PC-9 (cell line): ENCODE results near the gene RP2. TPM values are rescaled to one million over a fixed set of nuclear protein-coding genes. Genes with fewer than 3 reads are reported as not detected.

Experiments
- BruUV-seq: library from RNA; stranded (reverse); fragments of 400-500 nt; replicated peaks from 2 replicates; lab custom pipeline; 2021; lab: Mats Ljungman, UMichigan
- CTCF ChIA-PET: fragments of 300-600 bp; sonication (Branson Sonifier 250); formaldehyde crosslinking; loops from one replicate; lab custom pipeline; 2022; ENCODE audit warnings: antibody characterized with exemption; lab: Charles Lee
- POLR2A ChIA-PET: fragments of 300-600 bp; sonication (Branson Sonifier 250); formaldehyde crosslinking; loops from one replicate; lab custom pipeline; 2022; ENCODE audit warnings: antibody characterized with exemption; ENCODE audit not compliant: unreplicated experiment; lab: Charles Lee
- DNase-seq, 2 experiments: peaks; one replicate each; pipeline versions ENCODE4 v3.0.0 to v3.0.0-alpha.2; 2015 to 2022; ENCODE audit warnings: mixed read lengths in 1 of 2
- H2AFZ ChIP-seq: fragments of 200-600 bp; sonication (generic); 2 replicates; pipeline ENCODE4 v1.8.1; 2017; ENCODE audit warnings: antibody characterized with exemption
- H3F3A ChIP-seq: fragments of 200-600 bp; sonication (generic); 2 replicates; pipeline ENCODE4 v1.8.1; 2017; ENCODE audit warnings: antibody characterized with exemption, mild to moderate bottlenecking, low read depth; ENCODE audit not compliant: insufficient read depth
- H3K27ac ChIP-seq: fragments of 200-600 bp; sonication (generic); 2 replicates; pipeline ENCODE4 v1.6.1; 2016; ENCODE audit warnings: mixed run types
- H3K27me3 ChIP-seq: fragments of 200-600 bp; sonication (generic); 2 replicates; pipeline ENCODE4 v1.6.1; 2016; ENCODE audit warnings: low read depth, mixed run types; ENCODE audit not compliant: insufficient read depth
- H3K36me3 ChIP-seq: fragments of 200-600 bp; sonication (generic); 2 replicates; pipeline ENCODE4 v1.6.1; 2016; ENCODE audit warnings: low read depth, mixed run types
- H3K4me1 ChIP-seq: fragments of 200-600 bp; sonication (generic); replicated peaks from 2 replicates; pipeline ENCODE4 v1.6.1; 2016; ENCODE audit warnings: mixed run types; ENCODE audit not compliant: insufficient read depth
- H3K4me2 ChIP-seq: fragments of 200-600 bp; sonication (generic); 2 replicates; pipeline ENCODE4 v1.6.1; 2017; ENCODE audit warnings: mixed run types
- H3K4me3 ChIP-seq: fragments of 200-600 bp; sonication (generic); 2 replicates; pipeline ENCODE4 v1.6.1; 2016; ENCODE audit warnings: mixed run types
- H3K79me2 ChIP-seq: fragments of 200-600 bp; sonication (generic); 2 replicates; pipeline ENCODE4 v1.6.1; 2017; ENCODE audit warnings: low read depth, mixed run types
- H3K9me2 ChIP-seq: fragments of 200-600 bp; sonication (generic); 2 replicates; pipeline ENCODE4 v1.8.1; 2017; ENCODE audit warnings: mild to moderate bottlenecking; ENCODE audit not compliant: insufficient read depth
- H3K9me3 ChIP-seq: fragments of 200-600 bp; sonication (generic); 2 replicates; pipeline ENCODE4 v1.8.1; 2016; ENCODE audit warnings: low read depth; ENCODE audit not compliant: insufficient read depth
- H4K20me1 ChIP-seq: fragments of 200-600 bp; sonication (generic); 2 replicates; pipeline ENCODE4 v1.8.1; 2017; ENCODE audit not compliant: insufficient read depth
- CTCF ChIP-seq: fragments of 200-600 bp; sonication (generic); conservative IDR thresholded peaks from 2 replicates; pipeline ENCODE4 v1.6.1; 2017; ENCODE audit warnings: mixed run types, antibody characterized with exemption, mild to moderate bottlenecking, moderate library complexity
- EZH2 ChIP-seq: fragments of 200-600 bp; sonication (generic); IDR thresholded peaks from 2 replicates; pipeline ENCODE4 v1.8.0; 2017; ENCODE audit warnings: antibody characterized with exemption, low read depth
- intact Hi-C: fragments of 100-400 bp; cut with micrococcal nuclease; formaldehyde crosslinking; loops from one replicate; pipeline ENCODE4 v1.10.0; 2022; ENCODE audit not compliant: unreplicated experiment
- total RNA-seq: library from RNA; stranded (reverse); gene quantifications from 2 replicates; pipeline ENCODE4 v1.2.3, GENCODE V29; 2021

RP2 gene
- total RNA-seq, 1 experiment from 2014 or later = 11.2 TPM

DNA sequence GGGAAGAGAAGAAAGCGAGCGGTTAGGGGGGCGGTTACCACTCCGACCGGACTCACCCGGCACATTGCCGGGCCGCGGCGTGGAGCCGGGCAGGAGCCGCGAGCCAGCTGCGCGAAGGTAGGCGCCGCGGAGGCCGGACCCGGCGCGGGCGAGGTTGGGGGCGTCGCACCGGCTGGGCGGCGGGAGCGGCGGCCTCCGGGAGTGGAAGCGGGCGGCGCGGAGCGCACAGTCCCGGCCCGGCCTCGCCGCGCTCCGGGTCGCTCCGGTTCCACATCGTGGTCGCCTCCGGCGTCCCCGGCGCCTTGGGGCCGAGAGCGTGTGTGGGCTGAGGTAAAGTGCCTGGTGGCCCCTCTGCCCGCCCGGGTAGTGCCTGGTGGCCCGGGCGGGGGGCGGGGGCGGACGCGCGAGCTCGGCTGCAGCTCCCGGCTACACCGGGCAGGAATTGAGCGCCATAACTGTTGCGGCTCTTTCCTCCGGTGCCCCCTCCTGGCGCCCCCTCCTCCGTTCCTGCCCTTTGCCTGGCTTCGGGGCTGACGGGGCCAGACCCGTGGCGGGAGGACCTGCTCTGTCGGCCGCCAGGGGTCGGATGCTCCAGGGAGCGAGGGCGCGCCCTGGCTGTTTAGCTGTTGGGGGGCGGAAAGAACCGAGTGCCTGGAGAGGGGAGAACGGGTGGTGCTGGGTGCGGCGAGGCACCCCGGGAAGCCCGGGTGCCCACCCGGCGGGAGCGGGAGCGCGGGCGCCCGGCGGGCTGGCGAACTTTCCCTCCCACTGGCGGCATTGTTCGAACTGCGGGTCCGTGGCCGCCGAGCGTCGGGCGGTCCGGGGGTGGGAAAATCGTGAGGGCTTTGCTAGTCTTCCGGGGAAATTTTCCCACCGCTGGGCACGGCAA lies 76.0 kb downstream of the RP2 start:
- Histone ChIP-seq H3K79me2 (peaks cover 37% of the 10 kb centered on the region), H3K36me3 (no peaks in the 10 kb centered on the region), H4K20me1 (no peaks in the 10 kb centered on the region), H3F3A (0 out of 2 replicates have a peak, but pooled peaks cover 8% of the 10 kb centered on the region), H3K4me2 (peak overlapping the region; percentile 75), H2AFZ (peak overlapping the region; percentile 66), H3K27me3 (no peaks in the 10 kb centered on the region), H3K4me1 (peaks cover 8% of the 10 kb centered on the region; the same call in 1 of the 2 replicates), H3K9me2 (no peaks in the 10 kb centered on the region), H3K9me3 (no peaks in the 10 kb centered on the region), H3K27ac (no peak overlapping the region), H3K4me3 (peak overlapping the region; percentile 60)
- TF ChIP-seq CTCF (peak; percentile 40), EZH2 (no peak)
- BruUV-seq = no TSS peak
- ChIA-PET POLR2A (no interaction called here), CTCF (interaction anchor here (0.6 kb wide), 1 partner anchor 110 kb away, joined by 4 read pairs; no protein-coding TSS in a partner anchor)
- intact Hi-C loops = no loop called here
- DNase-seq = peak in 1 of 2 experiments; percentile 34

DNA sequence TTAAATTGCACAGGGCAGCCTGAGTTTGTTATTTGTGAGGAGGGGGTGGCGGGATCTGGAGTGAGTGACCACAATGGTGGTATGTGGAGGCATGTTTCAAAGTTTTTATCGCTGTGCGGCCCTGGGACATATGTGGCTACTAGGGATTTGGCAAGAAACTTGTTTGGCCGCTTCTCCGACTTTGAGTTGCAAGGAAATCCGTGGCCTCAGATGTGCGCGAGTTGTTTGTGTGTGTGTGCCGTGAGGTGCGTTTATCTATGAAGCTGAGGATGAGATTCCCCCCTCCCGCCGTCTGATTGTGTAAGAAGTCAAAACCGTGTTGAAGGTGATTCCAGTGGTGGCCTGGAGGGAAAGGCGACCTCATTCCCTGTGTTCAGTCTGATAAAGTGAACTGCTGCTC lies 76.8 kb downstream of the RP2 start:
- Histone ChIP-seq H3K9me3 (no peaks in the 10 kb centered on the region), H4K20me1 (no peaks in the 10 kb centered on the region), H3F3A (0 out of 2 replicates have a peak, but pooled peaks cover 8% of the 10 kb centered on the region), H3K9me2 (no peaks in the 10 kb centered on the region), H3K36me3 (no peaks in the 10 kb centered on the region), H3K4me1 (peaks cover 8% of the 10 kb centered on the region; the same call in 1 of the 2 replicates), H3K4me2 (peak overlapping the region; percentile 75), H3K79me2 (peaks cover 37% of the 10 kb centered on the region), H3K27ac (peak overlapping the region; percentile 29; the same call in 1 of the 2 replicates), H3K4me3 (peak overlapping the region; percentile 60), H3K27me3 (no peaks in the 10 kb centered on the region), H2AFZ (peak overlapping the region; percentile 66)
- TF ChIP-seq EZH2 (no peak), CTCF (no peak)
- DNase-seq = peak; percentile 9 to 48
- intact Hi-C loops = no loop called here
- ChIA-PET POLR2A (no interaction called here), CTCF (no interaction called here)
- TSS peak; percentile 51 for BruUV-seq

DNA sequence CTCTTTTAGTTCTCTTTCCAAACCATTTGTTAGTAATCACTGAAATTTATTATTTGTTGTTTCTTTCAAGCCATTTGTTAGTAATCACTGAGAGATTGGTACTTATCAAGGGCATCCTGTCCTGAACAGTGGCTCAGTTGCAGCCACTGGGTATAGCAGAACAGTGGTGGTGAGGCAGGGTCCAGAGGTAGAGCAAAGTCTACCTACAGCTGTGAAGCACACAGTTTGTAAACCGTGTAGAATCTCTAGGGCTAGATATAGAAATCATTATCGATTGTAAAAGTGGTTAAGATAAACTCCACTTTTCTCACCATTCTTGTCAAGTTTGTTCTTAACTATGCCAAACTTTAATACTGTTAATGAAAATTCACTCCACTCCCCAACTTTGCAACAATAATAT lies 79.4 kb downstream of the RP2 start:
- TF ChIP-seq EZH2 (no peak), CTCF (no peak)

More for the DNA sequence above, 79.4 kb downstream of the RP2 start:
- intact Hi-C loops = no loop called here
- ChIA-PET CTCF (no interaction called here), POLR2A (interaction anchor here (0.5 to 0.6 kb wide), 2 partner anchors 145 to 392 kb away, joined by 4 to 6 read pairs; no protein-coding TSS in a partner anchor)
- H3K9me2 ChIP-seq = no peaks in the 10 kb centered on the region
- H3K27me3 ChIP-seq = no peaks in the 10 kb centered on the region
- peaks cover 8% of the 10 kb centered on the region; the same call in 1 of the 2 replicates for H3K4me1 ChIP-seq
- H3K36me3 ChIP-seq = no peaks in the 10 kb centered on the region
- no peaks in the 10 kb centered on the region for H4K20me1 ChIP-seq
- H3K79me2 ChIP-seq = peaks cover 44% of the 10 kb centered on the region
- no peak for DNase-seq
- H3K9me3 ChIP-seq = no peaks in the 10 kb centered on the region
- H3K4me2 ChIP-seq = no peak overlapping the region
- no TSS peak for BruUV-seq
- no peak overlapping the region for H2AFZ ChIP-seq
- no peak overlapping the region for H3K4me3 ChIP-seq
- H3K27ac ChIP-seq = no peak overlapping the region
- H3F3A ChIP-seq = 0 out of 2 replicates have a peak, but pooled peaks cover 8% of the 10 kb centered on the region
